ENCODE results near the gene GLCE.

GLCE gene

GRCh38 chr15:69127306-69127705 is 33.1 kb upstream of the GLCE start:
- in situ Hi-C loops (cut with HindIII; ENCODE audit: low sequenced_read_pairs) = no loop called here
- DNase-seq (ENCODE audit: low read depth, low spot score) = no peak
- no peak overlapping the region for H3K4me3 ChIP-seq (ENCODE audit: low read depth, low read length)
- TF ChIP-seq CTCF (IDR thresholded peaks at IDR 0.05; ENCODE audit: low read depth, low read length) = no peak

- in situ Hi-C loops (cut with HindIII; ENCODE audit: low sequenced_read_pairs) = no loop called here
- H3K4me3 ChIP-seq (ENCODE audit: low read depth, low read length) = no peak overlapping the region
- TF ChIP-seq CTCF (IDR thresholded peaks at IDR 0.05; ENCODE audit: low read depth, low read length) = no peak
- no peak for DNase-seq (ENCODE audit: low read depth, low spot score)
Observed at GRCh38 chr15:69128667-69129311, 31.6 kb upstream of the GLCE start.

DNA sequence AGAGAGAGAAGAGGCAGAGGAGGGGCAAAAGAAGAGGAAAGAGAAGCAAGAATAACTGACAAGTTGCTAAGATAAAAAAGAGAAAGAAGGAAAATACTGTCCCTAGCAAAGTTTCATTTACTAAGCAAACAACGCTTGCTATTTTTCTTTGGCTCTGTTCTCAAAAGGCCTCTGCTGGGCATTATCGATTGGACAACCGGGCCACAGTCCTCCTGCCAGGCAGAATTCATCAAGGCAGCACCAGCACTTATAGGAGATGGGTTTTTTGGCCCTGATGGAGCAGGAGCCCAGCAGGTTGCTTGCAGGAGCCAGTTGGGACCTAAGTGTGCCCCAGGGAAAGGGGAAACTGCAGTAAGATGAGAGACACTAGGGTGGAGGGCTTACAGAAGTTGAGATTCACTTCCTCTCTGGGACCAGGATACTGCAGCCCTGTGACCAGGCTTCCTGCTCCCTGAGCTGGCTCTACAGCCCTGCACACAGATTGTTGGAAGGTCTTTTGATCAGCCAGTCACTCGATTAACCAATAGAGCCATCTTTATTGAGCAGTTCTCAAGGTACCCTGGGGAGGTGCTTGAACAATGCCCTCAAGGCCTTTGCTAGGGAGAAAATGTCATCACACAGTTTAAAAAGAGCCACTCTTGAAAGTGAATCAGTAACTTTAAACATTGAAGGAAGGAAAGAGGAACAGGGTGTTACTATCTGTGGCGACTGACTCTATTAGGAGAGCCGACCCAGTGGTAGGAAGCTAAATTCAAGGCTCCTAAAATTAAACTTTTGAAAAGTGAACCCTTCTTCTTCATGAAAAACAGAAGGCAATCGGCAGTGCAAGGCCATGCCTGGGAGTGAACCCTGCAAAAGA is 28.8 kb upstream of the GLCE start:
- no peak for TF ChIP-seq CTCF (IDR thresholded peaks at IDR 0.05; ENCODE audit: low read depth, low read length)
- in situ Hi-C loops (cut with HindIII; ENCODE audit: low sequenced_read_pairs) = no loop called here
- H3K4me3 ChIP-seq (ENCODE audit: low read depth, low read length) = no peak overlapping the region
- DNase-seq (ENCODE audit: low read depth, low spot score) = no peak

DNA sequence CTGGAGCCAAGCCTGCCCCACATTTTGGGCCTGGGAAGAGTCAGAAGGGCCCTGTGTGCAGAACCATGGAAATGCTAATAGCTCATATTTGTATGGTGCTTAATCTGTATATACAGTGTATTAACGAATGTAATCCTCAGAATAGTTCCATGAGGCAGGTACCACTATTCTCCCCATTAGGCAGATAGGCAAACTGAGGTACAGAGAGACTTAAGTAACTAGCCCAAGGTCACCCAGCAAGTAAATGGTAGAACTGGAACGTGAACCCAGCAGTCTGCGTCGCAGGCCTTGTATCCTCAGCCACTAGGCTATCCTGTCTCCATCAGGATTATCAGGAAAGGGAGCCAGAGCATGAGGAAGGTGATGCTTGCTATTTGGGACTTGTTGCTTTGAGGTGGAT is 28.0 kb upstream of the GLCE start:
- DNase-seq (ENCODE audit: low read depth, low spot score) = no peak
- H3K4me3 ChIP-seq (ENCODE audit: low read depth, low read length) = no peak overlapping the region
- TF ChIP-seq CTCF (IDR thresholded peaks at IDR 0.05; ENCODE audit: low read depth, low read length) = no peak
- in situ Hi-C loops (cut with HindIII; ENCODE audit: low sequenced_read_pairs) = no loop called here

DNA sequence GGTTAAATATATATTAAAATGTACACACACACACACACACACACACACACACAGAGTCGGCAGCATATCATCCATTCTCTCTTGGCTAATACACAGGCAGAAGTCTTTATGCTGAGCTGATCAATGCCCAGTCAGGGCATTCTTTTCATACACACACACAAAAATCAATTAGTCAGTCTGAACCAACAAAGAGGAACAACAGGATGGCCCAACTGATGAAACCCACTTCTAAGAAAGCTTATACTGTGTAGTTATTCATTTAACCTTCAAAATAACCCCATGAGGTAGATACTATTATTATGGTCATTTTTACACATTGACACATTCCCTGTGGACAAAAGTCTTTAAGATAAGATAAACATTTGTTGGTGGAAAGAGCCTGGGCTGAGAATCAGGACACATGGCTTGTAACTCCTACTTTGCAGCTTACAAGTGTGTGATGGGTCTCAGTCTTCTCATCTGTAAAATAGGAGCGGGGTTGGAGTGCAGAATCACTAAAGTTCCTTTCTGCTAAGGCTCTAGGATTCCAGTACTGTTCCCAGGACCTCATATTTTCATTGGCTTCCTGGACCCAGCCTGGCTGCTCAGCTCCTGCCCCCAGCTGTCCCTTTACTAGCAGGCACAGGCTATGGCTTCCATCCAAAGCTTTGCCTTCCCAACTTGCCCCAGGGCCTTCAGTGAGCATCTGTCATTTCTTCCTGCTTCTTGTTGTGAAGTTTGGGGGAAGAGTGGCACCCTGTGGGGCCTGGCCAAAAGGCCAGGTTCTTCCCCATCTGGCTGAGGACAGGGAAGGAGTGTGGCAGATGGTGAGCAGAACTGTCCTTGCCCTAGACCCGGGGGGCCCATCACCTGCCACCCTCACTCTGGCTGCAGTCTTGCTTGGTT is 27.2 kb upstream of the GLCE start:
- no peak overlapping the region for H3K4me3 ChIP-seq (ENCODE audit: low read depth, low read length)
- no peak for TF ChIP-seq CTCF (IDR thresholded peaks at IDR 0.05; ENCODE audit: low read depth, low read length)
- DNase-seq (ENCODE audit: low read depth, low spot score) = no peak
- in situ Hi-C loops (cut with HindIII; ENCODE audit: low sequenced_read_pairs) = no loop called here

DNA sequence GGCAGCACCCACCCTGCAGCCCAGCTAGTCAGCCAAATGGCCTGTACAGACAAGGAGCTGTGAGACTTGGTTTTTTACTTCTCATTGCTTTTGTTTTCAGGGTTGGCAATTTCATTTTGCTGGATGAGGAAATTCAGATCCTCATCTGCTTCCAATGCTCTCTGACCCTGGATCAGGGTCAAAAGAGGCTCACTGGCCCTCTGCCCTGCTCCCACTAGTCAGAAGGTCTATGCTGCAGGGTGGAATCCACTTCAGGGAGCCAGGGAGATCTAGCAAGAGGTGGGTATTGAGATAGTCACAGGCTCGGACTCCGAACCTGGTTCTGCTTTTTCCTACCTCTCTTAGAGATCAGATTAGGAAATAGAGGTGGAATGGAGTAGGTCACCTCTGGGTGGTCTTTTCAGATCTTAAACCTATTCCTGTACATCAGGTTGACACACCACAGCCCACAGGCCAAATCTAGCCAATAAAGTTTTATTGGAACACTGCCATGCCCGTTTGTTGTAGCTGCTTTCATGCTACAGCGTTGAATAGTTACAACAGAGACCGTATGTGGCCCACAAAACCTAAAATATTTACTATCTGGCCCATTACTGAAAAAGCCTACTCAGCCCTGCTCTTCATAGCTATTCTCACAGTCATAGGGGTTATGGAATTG is 26.4 kb upstream of the GLCE start:
- no peak overlapping the region for H3K4me3 ChIP-seq (ENCODE audit: low read depth, low read length)
- no peak for TF ChIP-seq CTCF (IDR thresholded peaks at IDR 0.05; ENCODE audit: low read depth, low read length)
- in situ Hi-C loops (cut with HindIII; ENCODE audit: low sequenced_read_pairs) = no loop called here
- no peak for DNase-seq (ENCODE audit: low read depth, low spot score)
